Activated T-cell treated with anti-CD3 and anti-CD28 coated beads for 48 hours (primary cell): ENCODE results near the gene TEN1.

ENCODE experiments used
- DNase-seq: peaks from one replicate; pipeline ENCODE4 v3.0.0-alpha.2; 2020; ENCODE audit warnings: low read depth

Gene TEN1

GRCh38 chr17:76007131-76007849 lies 28.2 kb downstream of the TEN1 start:
- no peak for DNase-seq

GRCh38 chr17:76007850-76008165 lies 28.8 kb downstream of the TEN1 start:
- DNase-seq, result no peak

- no peak for DNase-seq
Measured at GRCh38 chr17:76008208-76008607, 29.2 kb downstream of the TEN1 start.

GRCh38 chr17:76008630-76009425 lies 29.8 kb downstream of the TEN1 start:
- DNase-seq, result no peak

- no peak for DNase-seq
Measured at GRCh38 chr17:76009447-76009846, 30.4 kb downstream of the TEN1 start.

GRCh38 chr17:76009969-76010661 lies 31.1 kb downstream of the TEN1 start:
- no peak for DNase-seq

GRCh38 chr17:76011951-76012350 lies 32.9 kb downstream of the TEN1 start:
- no peak for DNase-seq

GRCh38 chr17:76013377-76013932 lies 34.4 kb downstream of the TEN1 start:
- no peak for DNase-seq

GRCh38 chr17:76014100-76014924 lies 35.3 kb downstream of the TEN1 start:
- peak; percentile 67 for DNase-seq

- no peak for DNase-seq
Measured at GRCh38 chr17:76014925-76015261, 35.9 kb downstream of the TEN1 start.

GRCh38 chr17:76017481-76018339 lies 38.7 kb downstream of the TEN1 start:
- DNase-seq, result no peak

- DNase-seq, result no peak
Measured at GRCh38 chr17:76018340-76018680, 39.3 kb downstream of the TEN1 start.

GRCh38 chr17:76018801-76019200 lies 39.8 kb downstream of the TEN1 start:
- no peak for DNase-seq

- no peak for DNase-seq
Measured at GRCh38 chr17:76019833-76020467, 40.9 kb downstream of the TEN1 start.

GRCh38 chr17:76022285-76022684 lies 43.2 kb downstream of the TEN1 start:
- no peak for DNase-seq

GRCh38 chr17:76022973-76023899 lies 44.2 kb downstream of the TEN1 start:
- DNase-seq, result no peak

- no peak for DNase-seq
Measured at GRCh38 chr17:76023900-76024237, 44.8 kb downstream of the TEN1 start.

- DNase-seq, result no peak
Measured at GRCh38 chr17:76024353-76024752, 45.3 kb downstream of the TEN1 start.

GRCh38 chr17:76025294-76025693 lies 46.3 kb downstream of the TEN1 start:
- no peak for DNase-seq

GRCh38 chr17:76026714-76027158 lies 47.7 kb downstream of the TEN1 start:
- no peak for DNase-seq
